GM10266 (cell line): ENCODE results near the gene MAP4.

ENCODE experiments used
- DNase-seq: peaks from one replicate; pipeline ENCODE4 v3.0.0; 2012; ENCODE audit errors: extremely low spot score
- CTCF ChIP-seq: IDR thresholded peaks from 2 replicates; pipeline ENCODE4 v1.5.1; 2012; ENCODE audit warnings: mild to moderate bottlenecking, low read depth; ENCODE audit not compliant: control insufficient read depth, insufficient read depth; ENCODE audit errors: missing control alignments

MAP4 gene

GRCh38 chr3:47854267-47854666, 161.9 kb downstream of the MAP4 start:
- no peak for TF ChIP-seq CTCF
- DNase-seq = no peak

GRCh38 chr3:47852604-47853602, 163.3 kb downstream of the MAP4 start:
- DNase-seq = no peak
- no peak for TF ChIP-seq CTCF

GRCh38 chr3:47851888-47852603, 164.2 kb downstream of the MAP4 start:
- no peak for DNase-seq
- TF ChIP-seq CTCF = no peak

GRCh38 chr3:47850564-47851410, 165.4 kb downstream of the MAP4 start:
- no peak for DNase-seq
- TF ChIP-seq CTCF = no peak

- DNase-seq = no peak
- peak; percentile 28 for TF ChIP-seq CTCF
These were observed 166.3 kb downstream of the MAP4 start for GRCh38 chr3:47849699-47850563.

GRCh38 chr3:47849186-47849698, 167.0 kb downstream of the MAP4 start:
- DNase-seq = no peak
- TF ChIP-seq CTCF = no peak
